SHP77 treated with DMSO at 0.1 percent for 48 hours (cell line): ENCODE data around the gene POU2F1.

Source experiments
- DNase-seq: peaks from one replicate; lab custom pipeline; 2025; lab: John Stamatoyannopoulos, UW

POU2F1 gene

DNA sequence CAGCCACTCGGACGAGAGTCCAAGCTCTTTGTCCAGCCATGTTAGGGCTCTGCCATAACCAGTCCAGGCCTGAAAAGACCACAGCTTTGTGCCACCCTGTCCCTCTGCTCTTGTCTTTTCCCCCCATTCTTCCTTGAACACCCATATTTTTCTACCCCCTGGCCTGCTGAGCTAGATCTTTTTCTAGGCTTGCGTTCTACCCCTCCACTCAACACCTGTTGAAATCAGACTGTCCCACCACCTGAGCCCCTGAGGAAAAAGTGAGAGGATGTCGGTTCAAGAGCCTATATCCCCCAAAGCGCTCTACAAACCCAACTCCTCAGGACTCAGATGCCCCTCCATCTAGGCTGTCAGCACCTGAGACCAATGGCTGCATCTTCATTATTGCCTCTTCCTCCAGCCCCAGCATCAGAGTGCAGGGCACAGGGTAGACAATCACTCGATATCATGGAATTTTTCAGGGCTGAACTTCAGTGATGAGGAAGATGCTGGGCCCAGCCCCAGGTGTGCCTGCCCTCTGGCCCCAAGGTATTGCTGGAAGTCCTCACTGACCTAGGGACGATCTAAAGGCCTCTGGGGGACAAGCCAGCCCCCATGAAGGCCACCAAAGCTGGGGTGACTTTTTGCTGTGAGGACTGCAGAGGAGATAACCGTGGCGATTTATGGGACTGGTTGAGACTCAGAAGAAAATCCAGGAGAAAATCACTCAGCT, 222.3 kb downstream of the POU2F1 start:
- no peak for DNase-seq

DNA sequence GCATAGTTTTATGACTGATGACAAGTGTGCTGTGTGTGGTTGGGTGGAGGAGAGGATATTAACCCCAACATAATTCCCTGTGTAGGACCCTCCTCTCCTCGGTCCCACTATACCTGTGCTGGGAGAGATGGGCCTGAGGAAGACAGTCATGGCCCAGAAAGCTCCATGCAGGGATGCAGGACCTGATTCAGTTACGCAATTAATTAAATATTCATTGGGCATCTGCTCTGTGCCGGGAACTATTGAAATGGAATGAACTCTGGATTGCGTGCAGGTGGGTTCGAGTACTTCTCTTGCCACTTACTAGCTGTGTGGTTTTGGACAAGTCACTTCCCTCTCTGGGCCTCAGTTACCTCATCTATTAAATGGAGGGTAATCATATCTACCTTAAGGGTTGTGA, 223.1 kb downstream of the POU2F1 start:
- no peak for DNase-seq

DNA sequence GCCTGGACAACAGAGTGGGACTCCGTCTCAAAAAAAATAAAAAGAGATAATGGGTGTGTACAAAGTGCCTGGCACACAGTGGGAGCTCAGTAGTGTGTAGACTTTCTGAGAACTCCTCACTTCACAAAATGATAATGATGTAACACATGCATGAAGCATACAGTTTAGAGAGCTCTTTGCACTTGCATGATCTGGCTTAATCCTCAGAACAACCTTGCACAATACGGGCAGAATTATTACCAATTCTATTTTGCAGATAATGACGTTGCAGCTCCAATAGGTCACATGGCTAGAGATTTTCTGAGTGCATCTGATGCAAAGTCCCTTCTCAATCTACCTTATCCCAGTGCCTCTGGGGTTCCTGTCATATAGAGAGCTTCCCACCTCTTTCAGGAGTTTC, 226.3 kb downstream of the POU2F1 start:
- DNase-seq: no peak

DNA sequence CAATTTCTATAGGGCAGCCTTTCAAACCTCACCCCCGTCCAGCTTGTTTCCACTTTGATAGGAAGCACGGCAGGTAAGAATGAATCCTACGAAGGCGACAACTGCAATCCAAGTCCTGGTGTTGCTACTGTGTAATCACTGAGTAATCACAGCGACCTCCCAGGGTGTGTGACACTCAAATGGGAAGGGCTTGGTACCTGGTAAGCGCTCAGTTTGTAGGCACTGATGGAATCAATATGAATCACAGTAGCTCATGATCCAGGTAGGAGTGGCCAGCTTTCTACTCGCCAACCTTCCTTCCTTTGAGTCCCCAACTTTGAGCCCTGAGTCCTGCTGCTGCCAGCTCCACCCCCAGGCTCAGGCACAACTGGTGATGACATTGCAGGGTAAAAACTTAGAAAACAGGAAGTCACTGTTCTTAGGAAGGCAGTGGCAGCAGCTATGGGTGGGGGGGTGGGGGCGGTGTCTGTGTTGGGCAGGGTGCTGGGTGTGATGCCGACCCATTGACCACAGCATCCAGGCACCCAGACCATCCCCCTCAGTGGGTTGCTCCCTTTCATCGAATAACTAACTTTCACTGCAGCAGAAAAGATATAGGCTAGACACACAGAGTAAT, 226.9 kb downstream of the POU2F1 start:
- DNase-seq: no peak

GRCh38 chr1:167450843-167451242, 230.2 kb downstream of the POU2F1 start:
- no peak for DNase-seq

DNA sequence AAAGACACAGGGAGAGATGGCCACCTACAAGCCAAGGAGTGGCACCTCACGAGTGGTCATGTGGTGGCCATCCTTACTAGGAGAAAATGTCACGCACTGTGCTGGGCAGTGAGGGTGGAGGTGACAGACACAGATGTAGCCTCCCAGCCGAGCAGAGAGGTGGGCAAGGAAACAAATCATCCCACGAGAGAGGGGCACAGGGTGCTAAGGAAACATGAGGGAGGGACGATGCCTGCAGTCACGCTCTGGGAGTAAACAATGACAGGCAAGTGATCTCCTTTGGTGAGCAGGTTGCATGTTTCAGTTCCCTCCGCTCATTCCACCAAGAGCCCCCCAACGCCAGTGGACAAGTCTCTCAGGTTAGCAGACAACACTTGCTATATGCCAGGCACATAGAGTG, 231.8 kb downstream of the POU2F1 start:
- no peak for DNase-seq

DNA sequence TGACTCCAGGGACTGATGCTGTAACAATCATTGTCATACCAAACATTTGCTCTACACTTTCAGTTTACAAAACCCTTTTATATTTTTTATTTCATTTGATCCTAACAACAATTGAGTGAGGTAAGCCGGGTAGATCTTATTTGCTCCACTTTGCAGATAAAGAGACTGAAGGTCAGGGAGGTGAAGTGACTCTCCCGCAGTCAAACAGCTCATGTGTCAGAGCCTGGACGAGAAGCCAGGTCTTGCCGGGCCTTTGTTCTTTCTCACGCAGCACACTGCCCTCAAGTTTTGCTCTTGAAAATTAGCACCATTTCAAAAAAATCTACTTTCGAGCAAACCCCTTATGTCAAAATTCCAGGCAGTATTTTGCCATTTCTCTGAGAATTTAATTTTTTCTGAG, 232.4 kb downstream of the POU2F1 start:
- no peak for DNase-seq

- peak; percentile 30 for DNase-seq
These were observed 233.7 kb downstream of the POU2F1 start for GRCh38 chr1:167454304-167454893.

DNA sequence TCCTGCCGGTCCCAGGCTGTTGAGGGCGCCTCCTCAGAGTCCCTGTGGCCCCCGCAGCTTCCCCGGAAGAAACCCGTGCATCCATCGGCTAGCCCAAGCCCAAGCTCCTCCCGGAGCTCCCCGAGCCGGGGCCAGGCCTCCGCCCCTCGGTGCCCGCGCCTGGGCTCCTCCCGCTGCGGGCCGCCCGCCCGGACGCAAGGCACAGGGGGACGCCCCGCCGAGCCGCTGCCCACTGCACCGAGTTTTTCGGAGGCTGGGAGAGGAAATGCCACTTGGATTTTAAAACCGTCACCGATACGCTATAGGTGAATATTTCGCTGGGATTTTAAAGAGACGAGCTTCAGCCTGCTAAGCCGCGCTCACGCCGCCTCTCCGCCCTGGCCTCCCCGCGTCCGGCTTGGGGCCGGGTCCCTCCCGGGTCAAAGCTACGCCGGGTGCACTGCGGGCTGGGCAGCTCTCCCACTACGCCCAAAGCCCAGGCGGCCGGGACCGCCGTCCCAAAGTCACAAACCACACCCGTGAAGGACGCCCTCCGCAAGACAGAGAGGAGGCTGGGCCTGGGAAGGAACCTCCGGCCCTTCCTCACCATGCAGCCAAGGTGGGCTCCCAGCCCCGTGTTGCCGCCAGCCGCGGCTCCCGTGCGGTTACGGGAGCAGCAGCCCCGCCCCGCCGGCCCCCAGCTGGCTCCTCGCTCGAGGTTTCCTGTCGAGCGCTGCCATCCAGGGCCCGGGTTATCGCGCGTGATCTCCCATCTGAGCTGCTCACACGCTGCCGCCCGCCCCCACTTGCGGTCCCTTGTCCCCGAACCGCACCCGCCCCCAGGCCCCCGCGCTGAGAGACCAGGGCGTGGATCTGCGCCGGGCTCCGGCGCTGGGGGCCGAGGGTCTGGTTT, 234.5 kb downstream of the POU2F1 start:
- peak; percentile 35 for DNase-seq

GRCh38 chr1:167455786-167456446, 235.2 kb downstream of the POU2F1 start:
- no peak for DNase-seq

DNA sequence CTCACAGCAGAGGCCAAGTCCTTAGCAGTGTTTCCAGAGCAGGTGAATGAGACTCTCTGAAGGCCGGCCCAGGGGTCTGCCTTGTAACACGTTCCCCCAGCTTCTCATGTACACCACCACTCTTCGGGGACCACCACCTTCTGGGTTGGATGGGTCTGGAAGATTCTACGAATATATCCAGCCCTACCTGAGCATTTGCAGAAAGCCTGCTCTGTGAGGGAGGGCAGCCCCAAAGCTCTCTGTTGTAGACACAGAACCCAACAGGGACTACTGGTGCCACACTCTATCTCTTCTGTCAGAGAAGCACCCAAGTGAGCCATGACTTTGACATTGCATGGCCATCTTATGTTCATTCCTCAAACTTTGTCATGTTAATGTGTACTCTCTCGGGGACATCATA, 235.8 kb downstream of the POU2F1 start:
- no peak for DNase-seq

GRCh38 chr1:167456926-167457325, 236.2 kb downstream of the POU2F1 start:
- no peak for DNase-seq

DNA sequence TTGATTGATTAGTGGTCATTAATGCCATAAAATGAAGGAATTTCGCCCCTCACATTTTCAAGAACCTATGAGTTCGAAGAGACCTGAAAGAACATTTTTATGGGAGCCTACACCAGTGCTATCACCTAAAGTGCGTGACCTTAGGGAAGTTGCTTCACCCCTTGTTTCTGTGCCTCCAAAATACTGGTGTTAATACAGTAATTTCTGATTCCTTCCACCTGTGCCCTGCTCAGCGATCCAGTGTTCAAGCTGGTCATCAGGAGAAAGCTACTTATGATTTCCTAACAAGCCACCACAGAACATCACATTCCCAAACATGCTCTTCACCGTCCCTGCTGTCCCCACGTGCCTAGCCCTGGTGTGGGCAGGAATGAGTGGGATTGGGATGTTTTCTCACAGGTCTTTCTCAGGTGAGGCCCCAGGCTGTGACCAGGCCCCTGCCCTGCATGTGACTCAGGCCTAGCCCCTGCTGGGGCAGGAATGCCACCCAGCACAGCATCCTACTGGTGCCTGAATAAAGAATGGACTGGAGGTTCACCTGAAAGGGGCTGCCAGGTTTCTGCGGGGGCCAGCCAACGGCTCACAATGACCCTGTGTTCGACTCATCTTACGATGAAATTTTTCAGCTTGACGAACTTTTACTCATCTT, 237.4 kb downstream of the POU2F1 start:
- DNase-seq: no peak

- DNase-seq: no peak
These were observed 240.2 kb downstream of the POU2F1 start for GRCh38 chr1:167460836-167461235.

DNA sequence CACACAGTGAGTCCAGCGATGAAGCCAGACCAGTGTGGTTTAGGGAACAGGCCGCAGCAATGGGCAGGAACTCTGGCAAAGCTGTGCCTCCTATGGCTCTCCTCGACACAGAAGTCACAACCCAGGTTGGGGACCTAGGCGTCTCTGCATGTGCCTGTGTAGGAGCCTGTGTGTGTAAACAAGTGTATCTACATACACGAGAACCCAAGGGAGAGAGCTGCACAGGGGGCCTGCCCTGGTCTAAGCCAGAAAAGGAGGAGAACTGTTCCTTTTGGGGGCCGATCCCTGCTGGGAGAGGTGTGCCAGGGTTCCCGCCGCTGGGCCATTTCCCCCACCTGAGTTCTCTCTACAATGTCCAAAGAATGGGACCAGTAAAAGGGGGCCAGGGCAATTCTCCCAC, 241.7 kb downstream of the POU2F1 start:
- DNase-seq: no peak

DNA sequence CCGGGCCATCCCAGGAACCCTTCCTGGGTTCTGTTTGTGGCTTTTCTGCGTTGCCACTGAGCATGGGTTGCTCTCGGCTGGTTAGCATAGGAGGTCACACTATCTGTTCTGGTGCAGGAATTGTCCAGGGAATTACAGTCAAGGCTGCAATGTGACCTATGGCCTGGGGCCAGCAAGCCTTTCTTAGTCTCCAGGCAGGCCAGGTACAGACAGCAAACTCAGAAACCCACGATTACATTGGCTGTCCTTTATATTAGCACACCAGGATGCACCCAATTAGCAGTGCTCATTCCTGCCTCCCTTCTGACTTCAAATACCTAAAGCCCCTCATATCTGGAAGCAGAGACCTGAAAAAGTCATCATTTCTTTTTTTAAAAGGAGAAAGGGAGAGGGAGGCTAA, 242.4 kb downstream of the POU2F1 start:
- no peak for DNase-seq

DNA sequence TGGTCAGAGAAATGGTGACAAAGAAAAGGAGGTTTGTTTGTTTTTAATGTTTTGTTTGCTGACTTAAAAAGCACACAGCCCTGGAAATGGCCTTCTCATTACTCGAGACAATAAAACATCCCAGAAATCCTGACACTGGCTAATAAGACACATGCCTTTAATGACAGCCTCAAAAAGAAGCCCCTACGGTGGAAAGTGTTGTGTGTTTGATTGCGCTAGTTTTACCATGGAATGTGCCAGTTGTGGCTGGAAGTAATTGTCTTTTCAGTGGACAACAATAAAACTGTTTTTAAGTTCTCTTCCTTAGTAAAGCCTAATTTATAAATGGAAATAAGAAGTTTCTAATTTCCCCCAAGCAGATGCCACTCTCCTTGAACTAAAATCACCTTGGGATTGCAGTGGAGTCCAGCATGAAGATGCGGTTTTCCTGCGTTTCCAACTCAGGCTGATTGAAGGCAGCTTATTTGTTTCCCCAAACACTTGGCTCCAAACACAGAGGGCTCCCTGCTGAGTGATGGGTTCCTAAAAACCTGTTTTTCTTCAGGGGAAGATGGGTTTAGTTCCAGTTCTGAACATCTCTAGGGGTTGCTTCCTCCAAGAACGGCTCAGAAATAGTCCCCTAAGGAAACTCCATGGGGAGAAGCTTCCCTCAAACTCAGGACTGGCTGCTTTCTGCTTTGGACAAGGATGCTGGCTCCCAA, 243.3 kb downstream of the POU2F1 start:
- DNase-seq: no peak

- no peak for DNase-seq
These were observed 244.3 kb downstream of the POU2F1 start for GRCh38 chr1:167465018-167465417.

- DNase-seq: no peak
These were observed 245.1 kb downstream of the POU2F1 start for GRCh38 chr1:167465743-167466142.

- no peak for DNase-seq
These were observed 246.5 kb downstream of the POU2F1 start for GRCh38 chr1:167467126-167467710.

DNA sequence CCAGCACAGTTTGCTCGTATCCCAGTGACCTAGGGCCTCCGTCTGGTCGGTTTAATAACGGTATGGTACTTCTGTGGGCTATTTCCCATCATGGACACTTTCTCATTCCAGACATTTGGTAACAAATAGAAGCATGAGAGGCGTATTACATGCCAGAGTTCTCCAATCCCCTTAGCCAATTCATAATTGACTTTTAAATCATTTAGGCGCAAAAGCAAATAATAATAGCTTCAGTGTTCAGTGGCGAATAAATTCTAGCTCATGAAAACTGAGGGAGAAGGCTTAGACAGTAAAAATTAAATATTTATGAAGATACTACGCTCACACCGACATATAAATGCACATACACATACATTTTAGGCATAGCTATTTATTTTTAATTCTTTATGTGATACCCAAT, 247.1 kb downstream of the POU2F1 start:
- no peak for DNase-seq
